ENCODE results near the gene NOTCH2.

NOTCH2 gene

DNA sequence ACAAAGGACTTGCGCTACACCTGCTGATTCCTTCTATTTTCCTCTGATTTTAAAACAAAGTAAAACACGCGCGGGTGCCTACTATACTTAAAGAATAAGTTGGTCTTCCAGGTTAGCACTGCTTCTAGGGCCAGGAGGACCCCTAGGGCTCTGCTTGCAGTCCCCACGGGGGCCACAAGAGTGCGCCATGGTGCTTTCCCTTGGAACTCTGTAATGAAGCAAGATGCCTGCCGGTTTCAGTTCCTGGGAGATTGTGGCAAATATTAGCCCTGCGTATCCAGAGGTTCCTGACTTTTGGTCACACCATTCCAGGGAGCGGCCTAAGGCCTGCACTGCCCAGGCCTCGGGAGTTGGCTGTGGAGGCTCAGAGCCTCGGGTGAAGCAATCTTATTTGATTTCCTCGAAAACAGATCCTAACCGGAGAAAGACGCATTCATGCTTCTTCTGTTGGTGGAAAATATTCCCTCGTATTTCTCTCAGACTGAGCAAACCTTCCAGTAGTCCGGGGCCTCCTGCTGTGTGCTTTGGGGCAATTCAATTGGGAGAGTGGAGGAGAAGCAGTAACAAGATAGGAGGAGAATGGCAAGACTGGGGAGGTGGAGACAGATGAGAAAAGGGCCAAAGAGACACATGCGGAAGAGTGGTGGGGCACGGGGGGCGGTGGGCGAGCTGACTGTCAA, 198.4 kb downstream of the NOTCH2 start:
- peak; percentile 67 for DNase-seq

DNA sequence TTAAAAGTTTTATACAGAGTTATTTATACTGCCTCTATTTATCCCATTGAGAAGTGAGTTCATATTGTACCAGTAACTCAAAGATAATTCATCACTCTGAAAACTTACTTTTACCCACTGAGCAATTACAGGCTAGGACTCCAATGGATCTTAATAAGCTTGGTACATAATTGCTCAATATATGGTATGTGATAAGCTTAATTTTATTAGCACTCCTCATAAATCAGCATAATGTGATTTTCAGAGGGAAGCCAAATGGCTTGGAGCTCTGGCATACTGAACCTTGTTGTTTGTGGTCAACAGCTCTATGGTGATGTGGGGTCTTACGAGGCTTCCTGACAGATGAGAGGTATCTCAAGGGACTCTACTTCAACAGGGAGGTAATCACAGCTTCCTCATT, 199.5 kb downstream of the NOTCH2 start:
- no peak for DNase-seq

DNA sequence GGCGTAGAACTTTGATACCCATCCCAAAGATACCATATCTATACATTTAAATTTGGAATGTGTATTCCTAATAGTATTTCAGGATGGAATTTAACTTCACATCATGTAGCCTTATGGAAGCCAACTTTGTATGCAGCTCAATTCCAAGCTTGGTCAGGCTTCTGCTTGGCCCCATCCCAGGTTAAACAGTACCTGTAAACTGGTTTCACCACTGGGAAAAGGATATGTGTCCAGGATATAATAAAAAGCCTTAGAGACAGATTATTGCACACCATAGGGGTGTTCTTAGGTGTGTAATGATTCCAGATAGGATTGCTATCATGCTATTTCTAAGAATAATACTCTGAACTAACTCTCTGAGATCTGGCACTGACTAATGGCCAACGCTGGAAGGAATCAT, 201.3 kb downstream of the NOTCH2 start:
- DNase-seq, result no peak

DNA sequence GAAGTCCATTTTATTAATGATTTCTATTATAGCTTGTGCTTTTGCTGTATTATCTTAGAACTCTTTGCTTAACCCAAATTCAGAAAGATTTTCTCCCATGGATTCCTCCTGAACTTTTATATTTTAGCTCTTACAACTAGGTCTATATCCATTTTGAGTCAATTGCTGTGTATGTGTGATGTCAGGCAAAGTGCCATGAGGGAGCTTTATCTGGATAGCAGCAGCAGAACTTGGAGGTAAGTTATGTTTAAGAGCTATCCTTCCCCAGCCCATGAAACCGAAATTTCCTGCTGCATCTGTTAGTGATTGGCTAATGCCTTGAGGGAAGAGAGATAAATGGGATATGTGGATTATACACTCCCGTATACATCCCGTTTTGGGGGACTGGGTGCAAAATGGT, 203.0 kb downstream of the NOTCH2 start:
- no peak for DNase-seq

- DNase-seq, result no peak
Observed at GRCh38 chr1:119865627-119866026, 203.8 kb downstream of the NOTCH2 start.

GRCh38 chr1:119862276-119862675, 207.2 kb downstream of the NOTCH2 start:
- no peak for DNase-seq

All from COR-L47 (cell line).